NCI-H82 (cell line): Measurements from ENCODE around the gene SMIM32.

Experiments
- DNase-seq: peaks from one replicate; lab custom pipeline; 2025; lab: John Stamatoyannopoulos, UW

The SMIM32 gene

DNA sequence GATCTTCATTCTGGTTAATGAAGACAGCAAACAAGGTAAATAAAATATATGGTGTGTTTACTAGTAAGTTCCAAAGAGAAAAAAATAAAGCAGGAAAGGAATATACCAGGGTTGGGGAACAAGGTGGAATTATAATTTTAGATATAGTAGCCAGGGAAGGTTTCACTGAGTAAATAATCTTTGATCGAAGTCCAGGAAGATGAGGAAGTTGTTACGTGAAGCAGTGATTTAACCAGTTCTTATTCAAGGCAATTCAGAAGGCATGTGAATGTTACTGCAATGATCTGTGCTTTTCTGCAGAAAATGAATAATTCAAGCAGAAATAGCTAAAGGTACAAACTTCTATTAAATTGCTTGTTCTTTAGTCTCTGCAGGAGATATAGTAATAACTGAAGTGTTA is 6.2 kb downstream of the SMIM32 start:
- no peak for DNase-seq

DNA sequence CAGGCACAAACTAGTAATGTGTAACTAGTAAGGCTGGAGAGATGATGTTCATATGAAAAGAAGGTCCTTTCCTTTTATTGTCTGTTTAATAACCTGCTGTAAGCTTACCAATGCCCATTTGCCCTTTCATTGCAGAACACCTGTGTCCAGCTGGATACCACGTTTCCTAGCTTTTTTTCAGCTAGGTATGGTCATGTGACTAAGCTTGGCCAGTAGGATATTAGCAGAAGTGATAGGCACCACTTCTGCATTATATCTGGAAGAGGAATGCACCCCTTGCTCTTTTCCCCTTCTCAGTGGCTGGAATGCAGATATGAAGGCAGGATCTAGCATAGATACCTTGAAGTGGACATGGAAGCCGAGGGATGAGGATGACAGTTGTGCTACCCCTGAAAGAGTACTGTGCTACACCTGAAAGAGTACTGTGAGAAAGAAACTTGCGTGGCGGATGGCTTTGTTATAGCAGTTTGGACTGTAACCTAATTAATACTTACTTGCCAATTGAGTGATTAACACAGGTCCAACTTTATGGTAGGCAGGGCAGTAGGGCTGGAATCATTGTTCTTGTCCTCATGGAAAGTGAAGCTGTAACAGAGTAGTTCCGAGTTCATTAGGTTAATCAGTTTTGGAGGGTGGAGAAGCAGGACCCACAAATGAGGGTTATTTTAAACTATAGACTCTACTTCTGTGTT is 6.8 kb downstream of the SMIM32 start:
- no peak for DNase-seq

DNA sequence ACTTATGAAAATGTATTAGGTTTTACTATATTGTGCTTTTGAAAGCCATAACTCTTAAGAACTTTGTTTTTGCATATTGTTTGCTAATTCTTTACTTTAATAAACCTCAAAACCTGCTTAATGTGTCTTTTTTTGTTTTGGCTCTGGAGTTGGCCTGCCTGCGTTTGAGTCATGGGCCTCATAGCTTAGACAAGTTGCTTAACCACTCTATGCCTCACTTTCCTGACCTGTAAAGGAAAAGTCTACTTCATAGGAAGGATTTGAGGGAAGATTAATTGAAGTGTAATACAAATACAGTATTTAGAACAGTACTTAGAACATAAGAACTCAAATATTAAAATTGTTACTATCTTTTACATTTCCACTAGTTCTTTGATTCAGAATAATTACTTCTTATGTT is 10.3 kb downstream of the SMIM32 start:
- DNase-seq = no peak

DNA sequence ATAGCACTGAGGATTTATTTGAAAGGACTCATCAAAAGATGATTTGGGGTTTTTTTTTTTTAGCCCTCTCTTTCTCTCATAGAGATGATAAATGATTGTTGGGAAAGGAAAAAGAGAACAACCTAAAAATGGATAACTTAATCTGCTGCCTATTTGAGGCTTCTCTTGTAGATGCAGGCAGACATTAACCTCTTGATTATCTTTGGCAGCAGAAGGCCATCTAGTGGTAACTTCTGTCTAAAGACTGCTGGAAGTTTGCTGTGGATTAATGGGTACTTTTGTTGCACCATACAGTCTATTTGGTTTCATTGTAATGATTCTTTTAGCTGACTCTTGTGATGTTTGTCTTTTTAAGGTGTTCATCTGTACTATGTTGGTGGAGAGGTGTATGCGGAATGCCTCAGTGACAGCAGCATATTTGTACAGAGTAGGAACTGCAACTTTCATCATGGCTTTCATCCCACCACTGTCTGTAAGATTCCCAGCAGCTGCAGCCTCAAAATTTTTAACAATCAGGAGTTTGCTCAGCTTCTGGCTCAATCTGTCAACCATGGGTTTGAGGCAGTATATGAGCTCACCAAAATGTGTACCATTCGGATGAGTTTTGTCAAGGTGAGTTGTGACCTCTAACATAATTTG is 18.8 kb downstream of the SMIM32 start:
- DNase-seq = peak; percentile 62

DNA sequence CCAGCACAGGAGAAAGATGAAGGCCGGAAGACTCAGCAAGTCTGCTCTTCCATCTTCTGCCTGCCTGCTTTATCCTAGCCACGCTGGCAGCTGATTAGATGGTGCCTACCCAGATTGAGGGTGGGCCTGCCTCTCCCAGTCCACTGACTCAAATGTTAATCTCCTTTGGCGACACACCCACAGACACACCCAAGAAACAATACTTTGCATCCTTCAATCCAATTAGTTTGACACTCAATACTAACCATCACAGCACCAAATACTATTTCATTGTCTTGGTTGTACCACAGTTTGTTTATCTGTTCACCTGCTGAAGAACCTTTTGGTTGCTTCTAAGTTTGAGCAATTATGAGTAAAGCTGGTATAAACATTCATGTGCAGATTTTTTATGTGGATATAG is 23.7 kb downstream of the SMIM32 start:
- DNase-seq = peak; percentile 73

DNA sequence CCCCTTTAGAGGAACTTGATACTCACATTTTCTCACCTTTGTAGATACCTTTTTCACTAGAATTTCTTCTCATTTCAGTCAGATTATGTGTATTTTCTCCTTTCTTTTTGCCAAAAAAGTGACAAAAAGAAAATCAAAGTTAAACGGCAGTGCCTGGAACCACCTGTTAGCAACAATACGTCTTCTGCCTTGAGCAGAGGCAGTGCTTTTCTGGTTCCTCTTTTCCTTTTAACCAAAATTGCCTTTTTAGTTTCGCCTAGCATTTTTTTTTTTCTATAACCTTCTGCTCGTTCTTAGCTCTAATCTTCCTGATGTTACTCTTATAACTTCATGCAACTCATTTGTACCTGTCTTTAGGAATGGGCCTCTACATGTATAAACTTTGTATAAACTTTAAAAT is 26.1 kb downstream of the SMIM32 start:
- no peak for DNase-seq

DNA sequence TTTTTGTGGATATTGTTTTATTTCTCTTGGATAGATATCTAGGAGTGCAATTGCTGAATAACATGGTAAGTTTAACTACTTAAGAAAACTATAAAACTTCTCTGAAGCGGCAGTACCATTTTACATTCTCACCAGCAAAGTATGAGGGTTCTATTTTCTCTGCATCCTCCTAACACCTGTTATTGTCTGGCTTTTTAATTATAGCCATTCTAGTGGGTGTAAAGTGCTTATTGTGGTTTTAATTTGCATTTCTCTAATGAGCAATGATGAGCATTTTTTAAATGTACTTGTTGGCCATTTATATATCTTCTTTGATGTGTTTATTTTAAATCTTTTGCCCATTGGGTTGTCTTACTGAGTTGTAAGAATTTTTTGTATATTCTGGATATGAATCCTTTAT is 28.7 kb downstream of the SMIM32 start:
- DNase-seq = no peak

DNA sequence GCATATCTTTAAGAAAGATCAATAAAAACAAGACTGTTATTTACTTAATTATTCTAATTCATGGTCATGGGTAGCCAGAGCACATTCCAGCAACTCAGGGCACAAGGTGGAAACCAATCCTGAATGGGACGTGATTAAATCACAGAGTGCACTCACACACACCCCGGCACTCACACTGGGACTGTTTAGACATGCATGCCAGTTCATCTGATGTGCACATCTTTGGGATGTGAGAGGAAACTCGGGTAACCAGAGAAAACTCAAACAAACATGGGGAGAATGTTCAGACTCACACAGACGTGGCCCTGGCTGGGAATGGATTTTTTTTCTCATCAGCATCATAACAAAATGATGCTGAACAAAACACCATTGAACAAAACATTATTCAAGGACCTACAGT is 31.0 kb downstream of the SMIM32 start:
- no peak for DNase-seq

DNA sequence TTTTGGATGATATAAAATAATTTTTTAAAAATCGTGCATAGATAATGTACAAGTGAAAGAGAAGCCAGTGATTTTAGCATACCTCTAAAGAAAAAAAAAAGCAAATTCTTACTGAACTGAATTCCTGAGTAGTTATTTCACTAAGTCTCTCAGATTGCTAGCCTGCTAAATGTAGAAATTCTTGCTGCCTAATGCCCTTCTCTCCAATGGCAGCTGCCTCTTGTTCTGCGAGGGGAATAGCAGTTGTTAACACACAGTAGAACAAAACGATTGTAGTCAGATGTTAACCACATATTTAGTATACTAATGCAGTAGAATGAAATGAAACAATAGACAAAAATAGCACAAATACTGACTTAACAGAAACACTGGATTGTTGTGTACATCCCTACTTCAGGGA is 33.5 kb downstream of the SMIM32 start:
- DNase-seq = no peak

DNA sequence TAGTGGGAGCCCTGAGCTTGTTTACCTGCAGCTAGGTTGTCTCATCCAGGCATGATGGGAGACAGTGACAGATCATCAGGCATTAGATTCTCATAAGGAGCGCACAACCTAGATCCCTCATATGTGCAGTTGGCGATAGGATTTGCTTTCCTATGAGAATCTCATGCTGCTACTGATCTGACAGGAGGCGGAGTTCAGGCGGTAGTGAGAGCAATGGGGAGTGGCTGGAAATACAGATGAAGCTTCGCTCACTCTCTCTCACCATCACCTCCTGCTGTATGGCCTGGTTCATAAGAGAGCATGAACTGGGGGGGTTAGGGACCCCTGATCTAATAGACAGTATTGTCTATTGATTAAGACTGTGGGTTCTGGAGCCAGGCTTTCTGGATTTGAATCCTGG is 35.4 kb downstream of the SMIM32 start:
- no peak for DNase-seq

DNA sequence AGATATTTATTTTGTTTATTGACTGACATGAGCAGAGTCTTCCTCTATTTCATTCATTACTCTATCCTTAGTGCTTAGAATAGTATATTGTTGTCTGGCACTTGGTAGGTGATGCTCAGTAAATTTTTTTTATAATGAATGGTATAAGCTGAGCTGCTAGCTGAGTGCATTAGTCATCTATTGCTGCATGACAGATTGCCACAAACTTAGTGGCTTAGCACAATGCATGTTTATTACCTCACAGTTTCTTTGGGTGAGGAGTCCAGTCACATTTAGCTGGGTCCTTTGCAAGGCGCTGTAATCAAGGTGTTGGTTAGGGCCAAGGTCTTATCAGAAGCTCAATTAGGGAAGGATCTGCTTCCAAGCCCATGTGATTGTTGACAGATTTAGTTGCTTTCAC is 37.2 kb downstream of the SMIM32 start:
- DNase-seq = no peak

DNA sequence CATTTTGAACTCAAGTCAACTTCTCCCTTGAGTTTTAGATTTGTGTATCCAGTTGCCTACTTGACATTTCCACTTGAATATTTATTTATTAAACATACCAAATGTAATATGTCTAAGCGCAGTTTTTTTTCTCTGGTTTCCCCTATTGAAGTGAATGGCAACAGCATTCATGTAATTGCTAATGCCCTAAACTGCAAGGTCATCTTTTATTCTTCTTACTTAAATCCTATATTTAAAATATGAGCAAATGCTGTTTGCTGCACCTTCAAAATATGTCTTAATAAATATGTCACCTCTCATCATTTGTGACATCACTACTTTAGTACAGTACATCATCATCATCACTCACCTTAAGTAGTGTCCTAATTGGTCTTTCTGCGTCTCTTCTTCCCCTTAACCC is 37.9 kb downstream of the SMIM32 start:
- no peak for DNase-seq

DNA sequence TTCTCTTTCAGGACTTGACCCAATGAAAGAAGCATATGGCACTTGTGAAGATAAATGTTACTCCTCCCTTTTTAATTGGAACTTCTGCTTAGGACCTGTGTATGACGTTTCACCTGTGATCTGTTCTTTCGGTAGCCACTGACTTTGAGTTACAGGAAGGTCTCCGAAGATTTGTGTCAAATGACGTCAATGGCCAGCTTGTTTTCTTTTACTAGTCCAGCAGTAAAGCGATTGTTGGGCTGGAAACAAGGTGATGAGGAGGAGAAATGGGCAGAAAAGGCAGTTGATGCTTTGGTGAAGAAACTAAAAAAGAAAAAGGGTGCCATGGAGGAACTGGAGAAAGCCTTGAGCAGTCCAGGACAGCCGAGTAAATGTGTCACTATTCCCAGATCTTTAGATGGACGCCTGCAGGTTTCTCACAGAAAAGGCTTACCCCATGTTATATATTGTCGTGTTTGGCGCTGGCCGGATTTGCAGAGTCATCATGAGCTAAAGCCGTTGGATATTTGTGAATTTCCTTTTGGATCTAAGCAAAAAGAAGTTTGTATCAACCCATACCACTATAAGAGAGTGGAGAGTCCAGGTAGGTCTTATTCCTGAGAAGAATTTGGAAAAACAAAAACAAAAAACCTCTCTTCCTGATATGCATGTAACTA is 39.3 kb downstream of the SMIM32 start:
- DNase-seq = no peak

DNA sequence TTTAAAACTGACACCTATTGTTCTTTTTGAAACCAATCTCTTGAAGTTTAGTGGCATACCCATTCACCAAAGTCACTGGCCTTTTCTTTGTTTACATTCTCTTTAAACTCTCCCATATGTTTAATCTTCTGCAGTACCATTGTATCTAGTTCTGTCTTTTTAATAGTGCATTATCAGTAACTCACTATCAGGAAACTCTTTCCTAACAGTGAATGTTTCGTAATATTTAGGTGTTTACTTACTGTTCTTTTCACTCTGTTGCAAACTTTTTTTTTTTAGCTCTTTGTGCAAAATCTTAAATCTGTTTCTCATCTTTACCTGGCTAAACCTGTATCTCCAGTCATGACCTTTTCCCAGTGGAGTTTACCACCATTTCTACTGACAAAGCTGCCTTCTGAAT is 43.1 kb downstream of the SMIM32 start:
- no peak for DNase-seq

DNA sequence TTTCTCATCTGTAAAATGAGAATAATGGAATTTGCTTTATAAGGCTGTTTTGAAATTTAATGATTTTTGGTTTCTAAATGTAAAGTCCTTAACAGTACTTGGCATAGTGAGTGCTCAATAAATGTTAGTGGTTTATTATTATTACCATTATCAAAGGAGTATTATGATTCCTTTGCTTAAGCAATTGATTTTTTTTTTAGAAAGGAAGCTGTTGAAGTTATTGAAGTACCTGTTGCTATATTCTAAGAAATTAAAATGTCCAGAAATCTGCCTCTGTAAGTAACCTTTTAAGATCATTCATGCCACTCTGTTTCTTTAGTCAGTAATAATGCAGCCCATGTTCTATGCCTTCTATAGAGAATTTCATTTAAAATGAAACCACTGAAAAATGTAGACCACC is 45.3 kb downstream of the SMIM32 start:
- no peak for DNase-seq

DNA sequence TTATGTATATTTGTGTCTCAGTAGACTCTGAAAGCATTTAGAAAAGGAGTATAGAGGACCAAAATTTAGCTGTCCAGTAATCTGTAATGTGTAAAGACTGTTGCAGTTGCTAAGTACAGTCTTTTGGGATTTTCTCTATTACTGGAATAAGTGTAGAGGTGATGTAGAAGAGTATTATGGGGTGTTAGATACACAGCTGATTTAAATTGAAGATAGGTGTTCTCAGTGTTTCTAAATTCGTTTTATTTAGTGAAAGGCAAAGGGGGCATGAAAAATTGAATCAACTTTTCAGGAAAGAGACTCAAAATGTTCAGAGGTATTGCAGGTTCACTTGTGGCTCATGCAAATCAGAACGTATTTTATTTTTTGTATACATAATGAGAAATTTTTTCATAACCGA is 46.8 kb downstream of the SMIM32 start:
- DNase-seq = no peak

DNA sequence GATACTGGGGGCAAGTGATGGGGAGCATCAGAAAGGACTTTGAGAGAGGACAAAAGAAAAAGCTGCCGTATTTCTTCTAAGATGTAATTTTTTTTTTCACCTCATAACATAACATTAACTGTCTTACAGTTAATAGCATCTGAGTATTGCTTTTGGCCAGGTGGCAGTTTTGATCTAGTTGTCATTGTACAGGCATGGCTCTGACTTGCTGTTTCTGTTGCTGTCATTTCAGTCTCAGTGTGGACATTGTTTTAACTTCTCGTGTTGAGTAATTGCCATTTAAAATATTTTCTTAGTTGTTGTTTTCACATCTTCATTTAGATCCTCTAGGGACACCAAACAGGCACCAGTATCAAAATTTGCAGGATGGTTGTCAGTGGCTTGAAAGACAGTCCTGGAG is 47.9 kb downstream of the SMIM32 start:
- DNase-seq = no peak

DNA sequence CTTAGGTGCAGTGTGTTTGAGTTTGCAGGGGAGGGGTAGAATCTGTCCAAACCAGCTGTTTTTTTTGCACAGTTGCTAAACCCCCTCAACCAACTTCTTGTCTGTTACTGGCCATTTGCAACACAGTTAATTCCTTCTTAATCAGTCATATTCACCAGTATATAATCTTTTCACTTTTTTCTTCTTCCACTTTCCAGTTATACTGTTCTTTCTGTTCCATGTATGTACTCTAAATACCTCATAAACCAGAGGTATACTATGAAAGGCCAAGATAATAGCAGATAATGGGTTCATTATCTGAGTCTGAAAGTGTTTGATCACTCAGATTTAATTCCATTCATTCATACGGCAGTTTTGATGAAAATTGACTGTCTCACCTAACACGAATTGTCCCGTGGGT is 49.2 kb downstream of the SMIM32 start:
- no peak for DNase-seq

DNA sequence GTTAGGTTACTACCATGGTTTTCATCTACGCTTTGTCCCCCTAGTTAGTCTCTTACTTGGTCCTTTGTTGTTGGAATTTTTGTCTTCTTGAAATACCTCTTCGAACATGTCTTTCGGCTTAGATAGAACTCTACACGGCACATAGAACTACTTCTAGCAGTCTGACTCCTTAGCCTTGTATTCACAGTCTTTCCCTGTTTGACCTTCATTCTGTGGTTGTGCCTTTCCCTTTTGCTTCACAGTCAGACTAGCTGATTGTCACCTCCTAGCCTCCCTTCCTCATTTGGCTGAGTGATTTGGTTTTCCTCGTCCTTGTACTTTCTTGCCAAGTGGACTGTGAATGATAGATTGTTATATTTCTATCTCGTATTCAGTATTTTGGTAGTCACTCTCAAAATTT is 49.6 kb downstream of the SMIM32 start:
- DNase-seq = no peak

DNA sequence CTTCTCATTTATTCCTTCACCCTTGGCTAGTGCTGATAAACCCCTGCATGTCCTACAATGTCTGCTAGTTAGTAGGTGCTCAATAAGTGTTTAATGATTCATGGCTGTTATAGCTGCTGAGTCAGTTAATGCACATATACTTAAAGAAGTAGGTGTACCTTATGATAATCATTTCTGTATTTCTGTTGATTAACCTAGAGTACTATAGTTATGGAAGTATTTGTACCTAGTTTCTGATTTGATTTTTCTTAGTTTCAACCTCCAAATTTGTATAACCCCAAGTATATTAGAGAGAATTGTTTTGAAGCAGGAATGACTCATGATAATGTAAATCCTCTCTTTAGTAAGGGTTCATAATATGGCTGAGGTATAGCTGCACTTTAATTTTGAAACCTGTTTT is 51.4 kb downstream of the SMIM32 start:
- DNase-seq = no peak
